ENCODE data around the gene EMILIN2. TPM values are rescaled to one million over a fixed set of nuclear protein-coding genes. Genes with fewer than 3 reads are reported as not detected.

EMILIN2 gene
- total and polyA plus RNA-seq, 2 of the 13 experiments (the other 11 are each of a cell fraction or from before 2014, with no cell fraction given): 7.6 to 8.2 TPM

DNA sequence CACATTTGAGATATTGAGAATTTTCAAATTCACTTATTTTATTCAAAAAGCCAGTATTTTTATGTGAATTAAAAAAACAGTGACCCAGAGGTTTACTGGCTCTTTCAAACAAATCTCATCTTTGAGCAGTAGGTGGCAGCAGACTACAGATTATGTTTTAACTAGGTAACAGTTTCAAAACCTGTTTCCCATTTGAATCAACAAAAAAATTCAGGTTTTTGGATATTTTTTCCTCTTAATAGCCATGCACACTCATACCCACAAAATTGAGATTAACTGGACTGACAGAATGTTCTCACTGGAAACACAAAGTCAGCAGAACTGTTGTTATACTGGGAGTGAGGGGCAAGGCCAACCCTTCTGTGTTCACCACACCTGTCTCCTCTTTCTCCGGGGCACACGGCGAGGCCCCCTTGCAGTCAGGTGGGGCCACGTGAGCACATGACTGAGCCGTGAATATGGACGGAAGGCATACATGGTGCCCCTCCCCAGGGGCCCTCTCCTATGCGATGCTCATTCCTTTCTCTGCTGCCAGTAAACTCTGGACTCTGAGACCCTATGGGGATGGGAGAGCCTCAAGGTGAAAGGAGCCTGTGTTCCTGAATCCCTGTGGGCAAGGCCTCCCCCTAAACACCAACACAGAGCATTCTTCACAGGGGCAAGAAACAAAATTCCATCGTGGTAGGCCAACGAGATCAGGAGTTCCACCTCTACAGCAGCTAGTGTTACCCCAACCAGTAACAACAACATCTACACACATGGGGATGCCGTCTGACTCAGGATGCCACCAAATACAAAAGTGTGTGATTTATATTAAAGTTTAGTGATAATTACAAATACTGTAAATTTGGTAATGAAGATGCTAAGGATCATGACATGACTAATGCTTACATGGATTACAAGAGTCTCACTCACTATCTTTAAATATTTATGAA, 85.7 kb downstream of the EMILIN2 start (continued):
- TF ChIP-seq, protein P1, sequence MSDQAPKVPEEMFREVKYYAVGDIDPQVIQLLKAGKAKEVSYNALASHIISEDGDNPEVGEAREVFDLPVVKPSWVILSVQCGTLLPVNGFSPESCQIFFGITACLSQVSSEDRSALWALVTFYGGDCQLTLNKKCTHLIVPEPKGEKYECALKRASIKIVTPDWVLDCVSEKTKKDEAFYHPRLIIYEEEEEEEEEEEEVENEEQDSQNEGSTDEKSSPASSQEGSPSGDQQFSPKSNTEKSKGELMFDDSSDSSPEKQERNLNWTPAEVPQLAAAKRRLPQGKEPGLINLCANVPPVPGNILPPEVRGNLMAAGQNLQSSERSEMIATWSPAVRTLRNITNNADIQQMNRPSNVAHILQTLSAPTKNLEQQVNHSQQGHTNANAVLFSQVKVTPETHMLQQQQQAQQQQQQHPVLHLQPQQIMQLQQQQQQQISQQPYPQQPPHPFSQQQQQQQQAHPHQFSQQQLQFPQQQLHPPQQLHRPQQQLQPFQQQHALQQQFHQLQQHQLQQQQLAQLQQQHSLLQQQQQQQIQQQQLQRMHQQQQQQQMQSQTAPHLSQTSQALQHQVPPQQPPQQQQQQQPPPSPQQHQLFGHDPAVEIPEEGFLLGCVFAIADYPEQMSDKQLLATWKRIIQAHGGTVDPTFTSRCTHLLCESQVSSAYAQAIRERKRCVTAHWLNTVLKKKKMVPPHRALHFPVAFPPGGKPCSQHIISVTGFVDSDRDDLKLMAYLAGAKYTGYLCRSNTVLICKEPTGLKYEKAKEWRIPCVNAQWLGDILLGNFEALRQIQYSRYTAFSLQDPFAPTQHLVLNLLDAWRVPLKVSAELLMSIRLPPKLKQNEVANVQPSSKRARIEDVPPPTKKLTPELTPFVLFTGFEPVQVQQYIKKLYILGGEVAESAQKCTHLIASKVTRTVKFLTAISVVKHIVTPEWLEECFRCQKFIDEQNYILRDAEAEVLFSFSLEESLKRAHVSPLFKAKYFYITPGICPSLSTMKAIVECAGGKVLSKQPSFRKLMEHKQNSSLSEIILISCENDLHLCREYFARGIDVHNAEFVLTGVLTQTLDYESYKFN (CRISPR knock-in tag; conservative IDR thresholded peaks at IDR 0.05): peak; percentile 45
- TF ChIP-seq MAFF (IDR thresholded peaks at IDR 0.05; ENCODE audit: low read depth, low read length): no peak
- TF ChIP-seq IKZF1 (IDR thresholded peaks at IDR 0.05): no peak
- 0 out of 2 replicates have a peak, but pooled peaks have one; percentile 64 for TF ChIP-seq ARNTL (CRISPR knock-in tag; IDR thresholded peaks at IDR 0.05)
- no peak for TF ChIP-seq SP4 (CRISPR knock-in tag; IDR thresholded peaks at IDR 0.05)
- TF ChIP-seq STAG1 (CRISPR knock-in tag; IDR thresholded peaks at IDR 0.05): peak; percentile 80
- no peak for TF ChIP-seq TBX3 (IDR thresholded peaks at IDR 0.05; ENCODE audit: borderline replicate concordance)
- TF ChIP-seq ZNF598 (CRISPR knock-in tag; IDR thresholded peaks at IDR 0.05; ENCODE audit: borderline replicate concordance): peak; percentile 44; the same call in 1 of the 2 replicates
- TF ChIP-seq ZNF670 (CRISPR knock-in tag; IDR thresholded peaks at IDR 0.05; ENCODE audit: borderline replicate concordance): no peak
- TF ChIP-seq SALL1 (CRISPR knock-in tag; IDR thresholded peaks at IDR 0.05): peak; percentile 75
- TF ChIP-seq, protein P2, sequence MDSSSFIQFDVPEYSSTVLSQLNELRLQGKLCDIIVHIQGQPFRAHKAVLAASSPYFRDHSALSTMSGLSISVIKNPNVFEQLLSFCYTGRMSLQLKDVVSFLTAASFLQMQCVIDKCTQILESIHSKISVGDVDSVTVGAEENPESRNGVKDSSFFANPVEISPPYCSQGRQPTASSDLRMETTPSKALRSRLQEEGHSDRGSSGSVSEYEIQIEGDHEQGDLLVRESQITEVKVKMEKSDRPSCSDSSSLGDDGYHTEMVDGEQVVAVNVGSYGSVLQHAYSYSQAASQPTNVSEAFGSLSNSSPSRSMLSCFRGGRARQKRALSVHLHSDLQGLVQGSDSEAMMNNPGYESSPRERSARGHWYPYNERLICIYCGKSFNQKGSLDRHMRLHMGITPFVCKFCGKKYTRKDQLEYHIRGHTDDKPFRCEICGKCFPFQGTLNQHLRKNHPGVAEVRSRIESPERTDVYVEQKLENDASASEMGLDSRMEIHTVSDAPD (CRISPR knock-in tag; IDR thresholded peaks at IDR 0.05): no peak
- 0 out of 2 replicates have a peak, but pooled peaks have one; percentile 10 for TF ChIP-seq FOXO1 (CRISPR knock-in tag; IDR thresholded peaks at IDR 0.05)
- no peak for TF ChIP-seq ZNF839 (CRISPR knock-in tag; IDR thresholded peaks at IDR 0.05; ENCODE audit: borderline replicate concordance)
- TF ChIP-seq BCL6 (CRISPR knock-in tag; IDR thresholded peaks at IDR 0.05): no peak; the same call in 1 of the 2 replicates
- TF ChIP-seq ZNF235 (CRISPR knock-in tag; IDR thresholded peaks at IDR 0.05; ENCODE audit: borderline replicate concordance): no peak
- TF ChIP-seq, protein P3, sequence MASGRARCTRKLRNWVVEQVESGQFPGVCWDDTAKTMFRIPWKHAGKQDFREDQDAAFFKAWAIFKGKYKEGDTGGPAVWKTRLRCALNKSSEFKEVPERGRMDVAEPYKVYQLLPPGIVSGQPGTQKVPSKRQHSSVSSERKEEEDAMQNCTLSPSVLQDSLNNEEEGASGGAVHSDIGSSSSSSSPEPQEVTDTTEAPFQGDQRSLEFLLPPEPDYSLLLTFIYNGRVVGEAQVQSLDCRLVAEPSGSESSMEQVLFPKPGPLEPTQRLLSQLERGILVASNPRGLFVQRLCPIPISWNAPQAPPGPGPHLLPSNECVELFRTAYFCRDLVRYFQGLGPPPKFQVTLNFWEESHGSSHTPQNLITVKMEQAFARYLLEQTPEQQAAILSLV (CRISPR knock-in tag; IDR thresholded peaks at IDR 0.05; ENCODE audit: borderline replicate concordance): no peak
- TF ChIP-seq ZNF124 (CRISPR knock-in tag; IDR thresholded peaks at IDR 0.05): no peak
- TF ChIP-seq ATAD3A (CRISPR knock-in tag; IDR thresholded peaks at IDR 0.05): no peak
- TF ChIP-seq MAZ (IDR thresholded peaks at IDR 0.05; ENCODE audit: borderline replicate concordance, low read depth, low read length): no peak
- 0 out of 2 replicates have a peak, but pooled peaks have one; percentile 40 for TF ChIP-seq MAZ (CRISPR knock-in tag; IDR thresholded peaks at IDR 0.05; ENCODE audit: low read depth)
- no peak for TF ChIP-seq ZSCAN22 (CRISPR knock-in tag; IDR thresholded peaks at IDR 0.05)
- TF ChIP-seq SMARCE1 (IDR thresholded peaks at IDR 0.05; ENCODE audit: borderline replicate concordance): no peak

Data from HepG2 (cell line).